HEK293T (cell line): Measurements from ENCODE around the gene MEGF8.

Source experiments
- CTCF ChIA-PET: fragments of 350-600 bp; formaldehyde crosslinking; extraction: SDS; loops from one replicate; lab custom pipeline; 2021; ENCODE audit warnings: antibody characterized with exemption, inconsistent platforms; lab: Yijun Ruan, JAX
- POLR2A ChIA-PET: fragments of 350-600 bp; formaldehyde crosslinking; extraction: SDS; loops from one replicate; lab custom pipeline; 2020; ENCODE audit warnings: antibody characterized with exemption, inconsistent platforms; lab: Yijun Ruan, JAX
- DNase-seq: peaks from one replicate; pipeline ENCODE4 v3.0.0; 2012; ENCODE audit warnings: mixed read lengths; ENCODE audit errors: extremely low spot score
- ARNT ChIP-seq: fragments of 450-650 bp; IDR thresholded peaks from 2 replicates; pipeline ENCODE4 v1.6.1; 2017; ENCODE audit warnings: mild to moderate bottlenecking
- BHLHE40 ChIP-seq: fragments of 450-650 bp; IDR thresholded peaks from 2 replicates; pipeline ENCODE4 v1.6.1; 2016; ENCODE audit warnings: mild to moderate bottlenecking, moderate library complexity, borderline replicate concordance
- CTBP1 ChIP-seq: fragments of 450-650 bp; IDR thresholded peaks from 2 replicates; pipeline ENCODE4 v1.6.1; 2016; ENCODE audit warnings: borderline replicate concordance
- ELF4 ChIP-seq: fragments of 450-650 bp; IDR thresholded peaks from 2 replicates; pipeline ENCODE4 v1.6.1; 2017; ENCODE audit warnings: antibody characterized with exemption
- FOXA1 ChIP-seq: fragments of 450-650 bp; IDR thresholded peaks from 2 replicates; pipeline ENCODE4 v1.6.1; 2016; ENCODE audit warnings: mild to moderate bottlenecking
- FOXK2 ChIP-seq: fragments of 450-650 bp; IDR thresholded peaks from 2 replicates; pipeline ENCODE4 v1.6.1; 2016; ENCODE audit warnings: mild to moderate bottlenecking
- FOXM1 ChIP-seq: fragments of 450-650 bp; IDR thresholded peaks from 2 replicates; pipeline ENCODE4 v1.6.1; 2017; ENCODE audit warnings: mild to moderate bottlenecking, borderline replicate concordance
- HDGF ChIP-seq: fragments of 450-650 bp; IDR thresholded peaks from 2 replicates; pipeline ENCODE4 v1.6.1; 2017; ENCODE audit warnings: antibody characterized with exemption, borderline replicate concordance
- L3MBTL2 ChIP-seq: fragments of 450-650 bp; conservative IDR thresholded peaks from 2 replicates; pipeline ENCODE4 v1.6.1; 2016; ENCODE audit warnings: mild to moderate bottlenecking
- LEF1 ChIP-seq: fragments of 450-650 bp; IDR thresholded peaks from 2 replicates; pipeline ENCODE4 v1.6.1; 2017; ENCODE audit warnings: mild to moderate bottlenecking, borderline replicate concordance
- NFRKB ChIP-seq: fragments of 450-650 bp; IDR thresholded peaks from 2 replicates; pipeline ENCODE4 v1.6.1; 2016; ENCODE audit warnings: mild to moderate bottlenecking, moderate library complexity
- PKNOX1 ChIP-seq: fragments of 450-650 bp; IDR thresholded peaks from 2 replicates; pipeline ENCODE4 v1.6.1; 2016
- SP1 ChIP-seq: fragments of 450-650 bp; IDR thresholded peaks from 2 replicates; pipeline ENCODE4 v1.6.1; 2017
- SUZ12 ChIP-seq: fragments of 450-650 bp; IDR thresholded peaks from 2 replicates; pipeline ENCODE4 v1.6.1; 2016; ENCODE audit warnings: mild to moderate bottlenecking
- TARDBP ChIP-seq: fragments of 450-650 bp; IDR thresholded peaks from 2 replicates; pipeline ENCODE4 v1.6.1; 2016
- ZNF384 ChIP-seq: fragments of 450-650 bp; IDR thresholded peaks from 2 replicates; pipeline ENCODE4 v1.6.1; 2016

Gene MEGF8

DNA sequence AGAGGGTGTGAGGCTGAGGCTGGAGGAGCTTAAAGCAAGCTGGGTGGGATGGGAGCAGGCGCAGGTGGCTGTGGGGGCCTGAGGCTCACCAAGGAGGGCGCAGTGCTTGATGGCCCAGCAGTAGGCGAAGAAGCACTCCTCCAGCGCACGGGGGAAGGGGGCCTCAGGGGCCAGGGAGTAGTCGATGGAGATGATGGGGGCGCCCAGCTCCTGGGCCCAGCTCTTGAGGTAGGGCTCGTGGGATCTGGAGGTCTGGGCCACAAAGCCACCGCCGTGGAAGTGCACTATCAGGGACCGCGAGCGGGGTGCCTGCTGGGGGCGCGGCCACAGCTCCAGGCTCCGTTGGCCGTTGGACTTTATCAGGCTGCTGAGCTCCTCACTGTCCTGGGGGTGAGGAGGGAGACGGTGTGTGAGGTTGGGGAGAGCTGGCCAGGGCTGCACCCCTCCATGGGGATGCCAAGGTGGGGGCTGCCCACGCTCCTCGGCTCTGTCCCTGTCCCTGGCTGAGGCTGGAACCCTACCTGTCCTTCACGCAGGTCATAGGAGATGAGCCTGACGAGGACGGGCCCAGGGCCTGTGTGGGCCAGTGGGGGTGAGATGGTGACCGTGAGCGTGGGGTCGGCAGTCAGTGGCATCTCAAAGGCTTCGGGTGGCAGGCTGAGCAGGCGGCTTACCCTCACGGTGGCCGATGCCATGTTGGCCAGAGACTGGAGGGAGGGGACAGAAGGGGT, 81.8 kb downstream of the MEGF8 start:
- ChIA-PET CTCF (interaction anchor here (0.6 to 0.8 kb wide), 3 partner anchors 16 to 33 kb away, joined by 3 to 4 read pairs (median 3); no protein-coding TSS in a partner anchor), POLR2A (interaction anchor here (0.8 to 3.0 kb wide), 3 partner anchors 10 to 16 kb away, joined by 3 to 24 read pairs (median 5); no protein-coding TSS in a partner anchor)
- DNase-seq: no peak
- TF ChIP-seq HDGF (no peak), FOXA1 (no peak), LEF1 (no peak), TARDBP (no peak), L3MBTL2 (no peak), FOXM1 (no peak), ELF4 (no peak), SUZ12 (no peak), CTBP1 (no peak), SP1 (no peak)

DNA sequence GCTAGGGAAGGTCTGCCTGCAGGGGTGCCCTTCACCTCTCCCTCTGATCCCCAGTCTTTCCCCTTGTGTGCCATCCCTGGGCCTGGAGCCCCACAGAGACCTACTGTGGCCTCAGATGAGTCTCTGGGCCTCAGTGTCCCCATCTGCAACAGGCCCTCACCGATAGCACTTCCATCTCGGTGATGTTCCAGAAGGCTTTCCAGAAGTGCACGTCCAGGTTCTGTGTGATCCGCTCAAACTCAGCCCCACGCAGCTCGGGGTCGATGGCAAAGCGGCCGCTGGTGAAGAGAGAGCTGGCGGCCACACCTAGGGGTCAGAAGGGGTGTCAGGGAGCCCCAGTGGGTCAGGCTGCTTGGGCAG, 82.4 kb downstream of the MEGF8 start:
- ChIA-PET CTCF (interaction anchor here (0.6 kb wide), 1 partner anchor 32 kb away, joined by 3 read pairs; no protein-coding TSS in a partner anchor), POLR2A (interaction anchor here (3.0 kb wide), 1 partner anchor 11 kb away, joined by 24 read pairs; no protein-coding TSS in a partner anchor)
- DNase-seq: no peak
- TF ChIP-seq ELF4: no peak
- no peak for TF ChIP-seq ZNF384
- TF ChIP-seq BHLHE40: no peak
- no peak for TF ChIP-seq SUZ12
- TF ChIP-seq PKNOX1: no peak
- TF ChIP-seq ARNT: no peak
- no peak for TF ChIP-seq SP1
- no peak for TF ChIP-seq L3MBTL2

- CTCF ChIA-PET: interaction anchor here (1.0 kb wide), 1 partner anchor 9 kb away, joined by 4 read pairs; no protein-coding TSS in a partner anchor
- no peak for DNase-seq
- TF ChIP-seq FOXM1 (no peak), BHLHE40 (no peak), FOXA1 (no peak), NFRKB (no peak), SP1 (no peak), FOXK2 (no peak), PKNOX1 (no peak), ZNF384 (no peak), ELF4 (no peak), TARDBP (no peak), SUZ12 (no peak), L3MBTL2 (no peak), ARNT (no peak), CTBP1 (no peak), HDGF (no peak), LEF1 (no peak)
- POLR2A ChIA-PET: interaction anchor here (0.8 to 1.7 kb wide), 3 partner anchors 11 to 14 kb away, joined by 3 to 4 read pairs (median 3); no protein-coding TSS in a partner anchor
Observed at GRCh38 chr19:42409477-42409876, 84.0 kb downstream of the MEGF8 start.

DNA sequence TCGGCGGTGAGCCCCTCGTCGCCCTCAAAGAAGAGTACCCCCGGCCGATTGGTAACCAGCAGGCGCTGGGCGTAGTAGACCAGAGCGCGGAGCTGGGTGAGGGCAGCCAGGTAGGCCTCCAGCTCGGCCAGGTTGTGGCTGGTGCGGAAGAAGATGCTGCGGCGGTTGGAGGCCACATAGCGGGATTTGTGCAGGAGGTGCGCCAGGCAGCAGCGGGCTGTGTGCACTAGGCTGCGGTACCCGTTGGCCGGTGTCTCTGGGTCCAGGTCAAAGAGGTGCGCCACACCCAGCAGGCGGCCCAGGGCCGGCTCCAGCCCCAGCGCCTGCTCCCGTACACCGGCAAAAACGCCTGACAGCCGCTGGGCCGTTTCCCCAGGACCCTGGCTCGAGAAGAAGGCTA, 84.9 kb downstream of the MEGF8 start:
- no peak for DNase-seq
- POLR2A ChIA-PET: interaction anchor here (0.8 to 1.7 kb wide), 3 partner anchors 12 to 14 kb away, joined by 3 to 4 read pairs (median 3); no protein-coding TSS in a partner anchor
- TF ChIP-seq BHLHE40: no peak
- TF ChIP-seq ZNF384: no peak
- no peak for TF ChIP-seq FOXM1
- no peak for TF ChIP-seq ELF4
- CTCF ChIA-PET: interaction anchor here (0.6 to 1.0 kb wide), 2 partner anchors 10 to 26 kb away, joined by 3 to 4 read pairs; no protein-coding TSS in a partner anchor

DNA sequence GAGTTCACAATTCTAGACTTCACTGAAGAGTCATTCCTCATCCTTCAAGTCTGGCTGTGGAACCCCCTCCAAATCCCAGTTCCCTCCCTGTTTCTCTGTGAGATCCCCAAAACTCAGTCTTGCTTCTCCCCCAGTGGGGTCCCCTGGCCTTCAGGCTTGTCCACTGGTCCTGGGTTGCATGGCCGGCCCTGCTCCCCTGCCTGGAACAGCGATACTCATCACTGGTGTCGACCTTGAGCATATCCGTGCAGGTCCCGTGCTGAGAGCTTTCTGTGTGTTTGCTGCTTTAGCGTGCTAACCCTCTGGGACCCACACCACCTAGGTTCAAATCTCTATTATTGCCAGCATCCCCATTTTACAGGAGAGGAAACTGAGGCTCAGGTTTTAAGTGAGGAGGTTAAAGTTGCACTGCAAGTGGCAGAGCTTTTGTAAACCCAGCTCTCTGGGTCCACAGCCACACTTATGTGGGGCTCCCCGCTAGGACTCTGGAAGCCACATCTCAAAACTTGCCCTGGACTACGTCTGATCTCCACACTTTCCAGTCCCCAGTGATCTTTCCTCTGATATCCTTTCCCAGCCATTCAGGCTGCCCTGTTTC, 86.2 kb downstream of the MEGF8 start:
- ChIA-PET CTCF (interaction anchor here (1.3 kb wide), 1 partner anchor 11 kb away, joined by 4 read pairs; no protein-coding TSS in a partner anchor), POLR2A (interaction anchor here (0.9 to 2.2 kb wide), 3 partner anchors 12 to 298 kb away, joined by 3 to 16 read pairs (median 3); no protein-coding TSS in a partner anchor)
- TF ChIP-seq SUZ12 (no peak), CTBP1 (no peak), ARNT (no peak), FOXM1 (no peak), TARDBP (no peak), ELF4 (no peak), ZNF384 (no peak), SP1 (no peak), FOXA1 (no peak), BHLHE40 (no peak), PKNOX1 (no peak), L3MBTL2 (no peak), HDGF (no peak), NFRKB (no peak), FOXK2 (no peak), LEF1 (no peak)
- no peak for DNase-seq

DNA sequence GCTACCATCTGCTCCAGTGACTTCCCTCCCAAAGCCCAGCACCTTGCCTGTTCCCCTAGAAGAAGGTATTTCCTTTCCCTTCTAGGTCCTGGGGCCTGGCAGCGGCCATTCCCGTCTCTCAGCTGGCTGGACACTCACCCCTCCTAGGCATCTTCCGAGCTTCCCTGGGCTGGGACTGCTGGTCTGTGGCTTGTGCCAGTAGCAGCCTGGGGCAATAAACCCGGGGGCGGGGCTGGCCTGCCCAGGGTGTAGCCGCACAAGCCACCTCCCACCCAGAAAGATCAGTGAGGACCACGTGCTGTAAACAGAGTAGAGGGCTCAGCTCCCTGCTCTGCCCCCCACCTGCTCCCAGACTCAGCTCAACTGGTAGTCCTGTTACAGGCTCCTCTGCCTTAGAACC, 86.8 kb downstream of the MEGF8 start:
- ChIA-PET CTCF (interaction anchor here (1.3 kb wide), 1 partner anchor 12 kb away, joined by 4 read pairs; no protein-coding TSS in a partner anchor), POLR2A (interaction anchor here (0.9 to 2.2 kb wide), 3 partner anchors 11 to 298 kb away, joined by 3 to 16 read pairs (median 3); no protein-coding TSS in a partner anchor)
- TF ChIP-seq FOXK2 (no peak), TARDBP (no peak), HDGF (no peak), NFRKB (no peak), PKNOX1 (no peak), ZNF384 (no peak), SP1 (no peak), ELF4 (no peak), FOXM1 (no peak), ARNT (no peak), L3MBTL2 (no peak), CTBP1 (no peak), SUZ12 (no peak), FOXA1 (no peak), BHLHE40 (no peak)
- DNase-seq: no peak
